ENCODE measurements around the gene CSTF3.

- TF ChIP-seq POLR2A (IDR thresholded peaks at IDR 0.05) (no peak), CTCF (IDR thresholded peaks at IDR 0.05) (no peak)
Measured at GRCh38 chr11:33172345-33172744, 11.1 kb upstream of the CSTF3 start.
